ENCODE data around the gene RMND5B.

RMND5B gene

GRCh38 chr5:178186427-178186826 is 55.6 kb downstream of the RMND5B start:
- peak overlapping the region; percentile 61 for H2AFZ ChIP-seq
- no peak overlapping the region for H3K4me2 ChIP-seq (ENCODE audit: low read length)
- H3K36me3 ChIP-seq (ENCODE audit: control insufficient read depth, insufficient read depth, low read length), result no peaks in the 10 kb centered on the region
- TF ChIP-seq CTCF (IDR thresholded peaks at IDR 0.05), result no peak
- no peaks in the 10 kb centered on the region for H3K79me2 ChIP-seq
- H3K9ac ChIP-seq, result no peak overlapping the region
- H3K4me1 ChIP-seq, result peaks cover 5% of the 10 kb centered on the region
- H3K27me3 ChIP-seq (ENCODE audit: control insufficient read depth, insufficient read depth, low read length), result no peaks in the 10 kb centered on the region
- H3K4me3 ChIP-seq (ENCODE audit: low read depth, low read length), result no peak overlapping the region
- no peaks in the 10 kb centered on the region for H3K9me3 ChIP-seq (ENCODE audit: control insufficient read depth, low read length)
- H3K27ac ChIP-seq, result no peak overlapping the region

DNA sequence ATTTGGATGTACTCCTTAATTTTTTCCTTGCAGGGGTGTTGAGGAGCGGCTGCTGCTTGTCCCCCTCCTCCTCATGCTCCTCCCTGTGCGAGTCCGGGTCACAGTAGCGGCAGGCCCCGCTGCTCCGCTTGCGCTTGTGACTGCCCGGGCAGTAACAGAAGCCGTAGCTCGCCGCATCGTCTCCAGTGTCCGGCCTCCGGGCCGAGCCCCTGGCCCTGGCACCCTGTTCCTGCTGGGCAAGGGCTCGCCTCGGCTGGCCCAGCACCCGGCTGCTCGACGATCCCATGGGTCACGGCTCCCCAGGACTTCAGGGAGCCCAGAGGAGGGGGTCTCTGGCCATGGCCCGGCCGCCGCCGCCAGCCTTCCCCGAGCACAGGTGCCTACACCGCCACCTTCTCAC is 56.2 kb downstream of the RMND5B start, which contains the start of gene GMCL2:
Gene GMCL2, minus strand, starts transcription at position 358 of the 400 bp plus-strand sequence. Its CDS starts 72 bp downstream, at position 286.
- Histone ChIP-seq H3K27me3 (ENCODE audit: control insufficient read depth, insufficient read depth, low read length) (no peaks in the 10 kb centered on the region), H3K36me3 (ENCODE audit: control insufficient read depth, insufficient read depth, low read length) (no peaks in the 10 kb centered on the region), H2AFZ (peak within 1 kb of the TSS; percentile 61), H3K9me3 (ENCODE audit: control insufficient read depth, low read length) (no peaks in the 10 kb centered on the region), H3K4me3 (ENCODE audit: low read depth, low read length) (no peak within 1 kb of the TSS), H3K4me1 (peaks cover 5% of the 10 kb centered on the region), H3K4me2 (ENCODE audit: low read length) (no peak within 1 kb of the TSS), H3K9ac (no peak within 1 kb of the TSS), H3K27ac (no peak within 1 kb of the TSS), H3K79me2 (no peaks in the 10 kb centered on the region)
- TF ChIP-seq CTCF (IDR thresholded peaks at IDR 0.05), result no peak

DNA sequence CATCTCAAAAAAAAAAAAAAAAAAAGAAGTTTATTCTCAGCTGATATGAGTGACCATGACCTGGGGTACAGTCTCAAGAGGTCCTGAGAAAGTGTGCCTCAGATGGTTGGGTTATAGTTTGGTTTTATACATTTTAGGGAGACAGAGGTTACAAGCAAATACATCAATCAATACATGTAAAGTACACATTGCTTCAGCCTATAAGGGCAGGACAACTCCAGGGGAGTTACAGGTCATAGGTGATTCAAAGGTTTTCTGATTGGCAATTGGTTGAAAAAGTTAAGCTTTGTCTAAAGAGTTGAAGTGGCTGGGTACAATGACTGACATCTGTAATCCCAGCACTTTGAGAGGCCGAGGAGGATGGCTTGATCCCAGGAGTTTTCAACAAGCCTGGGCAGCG is 58.6 kb downstream of the RMND5B start:
- TF ChIP-seq CTCF (IDR thresholded peaks at IDR 0.05), result no peak
- no peaks in the 10 kb centered on the region for H3K36me3 ChIP-seq (ENCODE audit: control insufficient read depth, insufficient read depth, low read length)
- no peak overlapping the region for H3K4me3 ChIP-seq (ENCODE audit: low read depth, low read length)
- no peaks in the 10 kb centered on the region for H3K27me3 ChIP-seq (ENCODE audit: control insufficient read depth, insufficient read depth, low read length)
- peaks cover 5% of the 10 kb centered on the region for H3K4me1 ChIP-seq
- H3K27ac ChIP-seq, result no peak overlapping the region
- H3K79me2 ChIP-seq, result no peaks in the 10 kb centered on the region
- H2AFZ ChIP-seq, result no peak overlapping the region
- H3K4me2 ChIP-seq (ENCODE audit: low read length), result no peak overlapping the region
- H3K9me3 ChIP-seq (ENCODE audit: control insufficient read depth, low read length), result no peaks in the 10 kb centered on the region
- H3K9ac ChIP-seq, result no peak overlapping the region

- Histone ChIP-seq H3K9ac (no peak overlapping the region), H2AFZ (no peak overlapping the region), H3K36me3 (ENCODE audit: control insufficient read depth, insufficient read depth, low read length) (no peaks in the 10 kb centered on the region), H3K27me3 (ENCODE audit: control insufficient read depth, insufficient read depth, low read length) (no peaks in the 10 kb centered on the region), H3K9me3 (ENCODE audit: control insufficient read depth, low read length) (no peaks in the 10 kb centered on the region), H3K4me1 (peaks cover 3% of the 10 kb centered on the region), H3K4me2 (ENCODE audit: low read length) (no peak overlapping the region), H3K79me2 (no peaks in the 10 kb centered on the region), H3K27ac (peak overlapping the region; percentile 37), H3K4me3 (ENCODE audit: low read depth, low read length) (no peak overlapping the region)
- TF ChIP-seq CTCF (IDR thresholded peaks at IDR 0.05), result no peak
These were observed 60.8 kb downstream of the RMND5B start for GRCh38 chr5:178191661-178192060.

GRCh38 chr5:178192244-178192643 is 61.4 kb downstream of the RMND5B start:
- Histone ChIP-seq H3K9ac (no peak overlapping the region), H3K79me2 (no peaks in the 10 kb centered on the region), H3K36me3 (ENCODE audit: control insufficient read depth, insufficient read depth, low read length) (no peaks in the 10 kb centered on the region), H3K4me1 (peaks cover 2% of the 10 kb centered on the region), H3K27ac (peak overlapping the region; percentile 37), H3K9me3 (ENCODE audit: control insufficient read depth, low read length) (no peaks in the 10 kb centered on the region), H3K4me3 (ENCODE audit: low read depth, low read length) (no peak overlapping the region), H3K27me3 (ENCODE audit: control insufficient read depth, insufficient read depth, low read length) (no peaks in the 10 kb centered on the region), H2AFZ (no peak overlapping the region), H3K4me2 (ENCODE audit: low read length) (no peak overlapping the region)
- no peak for TF ChIP-seq CTCF (IDR thresholded peaks at IDR 0.05)
